ENCODE measurements around the gene SPARC.

Gene SPARC

GRCh38 chr5:151662805-151663204, 23.9 kb downstream of the SPARC start:
- Histone ChIP-seq H3K4me2 (peak overlapping the region; percentile 76 to 97 (median 87)), H3K9me3 (replicated peaks in 1 of 11) (no peaks in the 10 kb centered on the region), H4K20me1 (no peaks in the 10 kb centered on the region), H3K27ac (peak overlapping the region; percentile 52 to 74 (median 70); a peak in 19 of 22 replicates), H3K27me3 (no peaks in the 10 kb centered on the region), H3K4me1 (peaks cover 33 to 57% (median 38%) of the 10 kb centered on the region in 10 experiments), H3K4me3 (no peak overlapping the region), H3K36me3 (peaks cover 0 to 21% (median 0%) of the 10 kb centered on the region in 11 experiments; a peak in 4 of 22 replicates), H3K9ac (peak overlapping the region in 5 of 11 experiments; percentile 43 to 62 (median 60); a peak in 7 of 22 replicates)
- no peak for TF ChIP-seq Cebpa-rat (IDR thresholded peaks at IDR 0.05)

- peak overlapping the region in 1 of 11 experiments; percentile 61; a peak in 2 of 22 replicates for H3K9ac ChIP-seq
- H3K27me3 ChIP-seq: no peaks in the 10 kb centered on the region
- TF ChIP-seq Cebpa-rat (IDR thresholded peaks at IDR 0.05): no peak
- no peaks in the 10 kb centered on the region for H3K9me3 ChIP-seq (replicated peaks in 1 of 11)
- peak overlapping the region; percentile 76 to 97 (median 87) for H3K4me2 ChIP-seq
- peaks cover 33 to 57% (median 38%) of the 10 kb centered on the region in 10 experiments for H3K4me1 ChIP-seq
- H4K20me1 ChIP-seq: no peaks in the 10 kb centered on the region
- peaks cover 0 to 20% (median 0%) of the 10 kb centered on the region in 11 experiments; a peak in 4 of 22 replicates for H3K36me3 ChIP-seq
- H3K27ac ChIP-seq: peak overlapping the region in 5 of 11 experiments; percentile 64 to 73 (median 71); a peak in 5 of 22 replicates
- no peak overlapping the region for H3K4me3 ChIP-seq
Observed at GRCh38 chr5:151661968-151662732, 24.6 kb downstream of the SPARC start.

GRCh38 chr5:151660616-151661495, 25.9 kb downstream of the SPARC start:
- no peaks in the 10 kb centered on the region for H4K20me1 ChIP-seq
- H3K27me3 ChIP-seq: no peaks in the 10 kb centered on the region
- H3K4me3 ChIP-seq: no peak overlapping the region
- H3K9ac ChIP-seq: no peak overlapping the region
- 0 out of 22 replicates have a peak overlapping the region, but pooled peaks of 1 of the 11 experiments have one; percentile 8 for H3K4me2 ChIP-seq
- TF ChIP-seq Cebpa-rat (IDR thresholded peaks at IDR 0.05): no peak
- no peaks in the 10 kb centered on the region for H3K9me3 ChIP-seq (replicated peaks in 1 of 11)
- peaks cover 0 to 8% (median 0%) of the 10 kb centered on the region in 11 experiments; a peak in 3 of 22 replicates for H3K36me3 ChIP-seq
- no peak overlapping the region for H3K27ac ChIP-seq
- peaks cover 33 to 55% (median 38%) of the 10 kb centered on the region in 10 experiments for H3K4me1 ChIP-seq

- H4K20me1 ChIP-seq: no peaks in the 10 kb centered on the region
- no peak overlapping the region for H3K9ac ChIP-seq
- no peaks in the 10 kb centered on the region for H3K9me3 ChIP-seq (replicated peaks in 1 of 11)
- no peaks in the 10 kb centered on the region for H3K27me3 ChIP-seq
- no peaks in the 10 kb centered on the region for H3K36me3 ChIP-seq
- H3K27ac ChIP-seq: no peak overlapping the region
- no peak overlapping the region for H3K4me3 ChIP-seq
- no peak for TF ChIP-seq Cebpa-rat (IDR thresholded peaks at IDR 0.05)
- H3K4me1 ChIP-seq: peaks cover 24 to 38% (median 25%) of the 10 kb centered on the region in 10 experiments
- H3K4me2 ChIP-seq: peak overlapping the region in 1 of 11 experiments; percentile 42; a peak in 1 of 22 replicates
Observed at GRCh38 chr5:151659001-151659754, 27.5 kb downstream of the SPARC start.

- Histone ChIP-seq H3K27ac (no peak overlapping the region), H3K4me3 (no peak overlapping the region), H4K20me1 (no peaks in the 10 kb centered on the region), H3K27me3 (no peaks in the 10 kb centered on the region), H3K9me3 (replicated peaks in 1 of 11) (no peaks in the 10 kb centered on the region), H3K9ac (peak overlapping the region in 1 of 11 experiments; percentile 57; a peak in 1 of 22 replicates), H3K36me3 (no peaks in the 10 kb centered on the region), H3K4me1 (peaks cover 3 to 17% (median 5%) of the 10 kb centered on the region in 10 experiments), H3K4me2 (no peak overlapping the region)
- TF ChIP-seq Cebpa-rat (IDR thresholded peaks at IDR 0.05): no peak
Observed at GRCh38 chr5:151657114-151657513, 29.6 kb downstream of the SPARC start.

GRCh38 chr5:151656311-151656710, 30.4 kb downstream of the SPARC start:
- TF ChIP-seq Cebpa-rat (IDR thresholded peaks at IDR 0.05): no peak
- Histone ChIP-seq H3K4me1 (peaks cover 0 to 13% (median 0%) of the 10 kb centered on the region in 10 experiments; a peak in 5 of 20 replicates), H3K9me3 (replicated peaks in 1 of 11) (no peaks in the 10 kb centered on the region), H3K9ac (no peak overlapping the region), H3K4me3 (no peak overlapping the region), H3K27me3 (no peaks in the 10 kb centered on the region), H3K36me3 (no peaks in the 10 kb centered on the region), H3K27ac (no peak overlapping the region), H4K20me1 (no peaks in the 10 kb centered on the region), H3K4me2 (no peak overlapping the region)

- H3K27me3 ChIP-seq: no peaks in the 10 kb centered on the region
- no peaks in the 10 kb centered on the region for H4K20me1 ChIP-seq
- H3K36me3 ChIP-seq: no peaks in the 10 kb centered on the region
- H3K27ac ChIP-seq: no peak overlapping the region
- no peaks in the 10 kb centered on the region for H3K9me3 ChIP-seq (replicated peaks in 1 of 11)
- peaks cover 0 to 10% (median 2%) of the 10 kb centered on the region in 10 experiments; a peak in 7 of 20 replicates for H3K4me1 ChIP-seq
- no peak overlapping the region for H3K4me3 ChIP-seq
- no peak overlapping the region for H3K9ac ChIP-seq
- TF ChIP-seq Cebpa-rat (IDR thresholded peaks at IDR 0.05): no peak
- H3K4me2 ChIP-seq: no peak overlapping the region
Observed at GRCh38 chr5:151651997-151652645, 34.6 kb downstream of the SPARC start.

- no peak overlapping the region for H3K27ac ChIP-seq
- no peaks in the 10 kb centered on the region for H4K20me1 ChIP-seq
- no peak overlapping the region for H3K9ac ChIP-seq
- no peak for TF ChIP-seq Cebpa-rat (IDR thresholded peaks at IDR 0.05)
- no peak overlapping the region for H3K4me3 ChIP-seq
- no peaks in the 10 kb centered on the region for H3K27me3 ChIP-seq
- H3K9me3 ChIP-seq (replicated peaks in 1 of 11): no peaks in the 10 kb centered on the region
- peaks cover 0 to 19% (median 2%) of the 10 kb centered on the region in 10 experiments; a peak in 7 of 20 replicates for H3K4me1 ChIP-seq
- no peak overlapping the region for H3K4me2 ChIP-seq
- H3K36me3 ChIP-seq: no peaks in the 10 kb centered on the region
Observed at GRCh38 chr5:151648988-151649387, 37.7 kb downstream of the SPARC start.

All from BLaER1 treated with 17β-estradiol and CSF1 and Interleukin-3, amounts not matched to agents 10 nM and 100 nM (cell line).